ENCODE results near the gene NMNAT2. TPM values are rescaled to one million over a fixed set of nuclear protein-coding genes. Genes with fewer than 3 reads are reported as not detected.
"Not testable (repeated sequence)": the region's sequence is repeated elsewhere in the genome, so short reads cannot be mapped to it uniquely, and the experiment has no call there.

Gene NMNAT2
- total RNA-seq, 1 experiment from 2014 or later, result 0.39 TPM

DNA sequence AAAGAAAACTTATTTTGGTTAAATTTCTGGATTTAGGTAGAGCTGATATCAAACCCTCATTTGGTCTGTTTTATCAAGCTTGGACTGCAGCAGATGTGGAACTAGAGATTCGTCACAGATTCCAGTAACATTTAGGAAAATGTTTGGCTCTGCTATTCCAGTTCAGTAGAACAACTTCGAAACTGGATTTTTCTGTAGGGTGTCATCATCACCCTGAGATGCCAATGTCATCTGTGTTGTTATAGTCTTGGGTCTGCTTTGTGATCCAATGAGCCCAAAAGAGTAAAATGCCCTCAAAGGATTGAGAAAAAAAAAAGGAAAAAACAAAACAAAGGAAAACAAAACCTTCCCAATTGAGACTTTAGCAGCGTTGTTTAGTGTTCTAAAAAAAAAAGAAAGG lies 176.7 kb downstream of the NMNAT2 start:
- no peaks in the 10 kb centered on the region for H3K4me1 ChIP-seq (ENCODE audit: control insufficient read depth, insufficient read depth, low read length)
- POLR2A ChIA-PET, result no interaction called here
- no peak overlapping the region for H3K27ac ChIP-seq (ENCODE audit: low read length)
- intact Hi-C loops (cut with micrococcal nuclease; ENCODE audit: unreplicated experiment) (no loop called here), in situ Hi-C loops (cut with HindIII; ENCODE audit: low pct_unique_long_range_greater_than_20kb, low sequenced_read_pairs) (no loop called here)
- TF ChIP-seq TCF7L2 (IDR thresholded peaks at IDR 0.05; ENCODE audit: low read depth, low read length), result no peak
- TF ChIP-seq CTCF (IDR thresholded peaks at IDR 0.05), result no peak
- TF ChIP-seq SIN3A (IDR thresholded peaks at IDR 0.05; ENCODE audit: borderline replicate concordance, insufficient read depth, low read depth, low read length), result no peak
- TF ChIP-seq, protein P1, sequence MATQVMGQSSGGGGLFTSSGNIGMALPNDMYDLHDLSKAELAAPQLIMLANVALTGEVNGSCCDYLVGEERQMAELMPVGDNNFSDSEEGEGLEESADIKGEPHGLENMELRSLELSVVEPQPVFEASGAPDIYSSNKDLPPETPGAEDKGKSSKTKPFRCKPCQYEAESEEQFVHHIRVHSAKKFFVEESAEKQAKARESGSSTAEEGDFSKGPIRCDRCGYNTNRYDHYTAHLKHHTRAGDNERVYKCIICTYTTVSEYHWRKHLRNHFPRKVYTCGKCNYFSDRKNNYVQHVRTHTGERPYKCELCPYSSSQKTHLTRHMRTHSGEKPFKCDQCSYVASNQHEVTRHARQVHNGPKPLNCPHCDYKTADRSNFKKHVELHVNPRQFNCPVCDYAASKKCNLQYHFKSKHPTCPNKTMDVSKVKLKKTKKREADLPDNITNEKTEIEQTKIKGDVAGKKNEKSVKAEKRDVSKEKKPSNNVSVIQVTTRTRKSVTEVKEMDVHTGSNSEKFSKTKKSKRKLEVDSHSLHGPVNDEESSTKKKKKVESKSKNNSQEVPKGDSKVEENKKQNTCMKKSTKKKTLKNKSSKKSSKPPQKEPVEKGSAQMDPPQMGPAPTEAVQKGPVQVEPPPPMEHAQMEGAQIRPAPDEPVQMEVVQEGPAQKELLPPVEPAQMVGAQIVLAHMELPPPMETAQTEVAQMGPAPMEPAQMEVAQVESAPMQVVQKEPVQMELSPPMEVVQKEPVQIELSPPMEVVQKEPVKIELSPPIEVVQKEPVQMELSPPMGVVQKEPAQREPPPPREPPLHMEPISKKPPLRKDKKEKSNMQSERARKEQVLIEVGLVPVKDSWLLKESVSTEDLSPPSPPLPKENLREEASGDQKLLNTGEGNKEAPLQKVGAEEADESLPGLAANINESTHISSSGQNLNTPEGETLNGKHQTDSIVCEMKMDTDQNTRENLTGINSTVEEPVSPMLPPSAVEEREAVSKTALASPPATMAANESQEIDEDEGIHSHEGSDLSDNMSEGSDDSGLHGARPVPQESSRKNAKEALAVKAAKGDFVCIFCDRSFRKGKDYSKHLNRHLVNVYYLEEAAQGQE (IDR thresholded peaks at IDR 0.05; ENCODE audit: insufficient read depth in 1 of 2, low read depth in 2 of 2, low read length in 1 of 2), result no peak
- TF ChIP-seq POLR2AphosphoS5 (IDR thresholded peaks at IDR 0.05; ENCODE audit: low read depth, low read length), result no peak
- no peaks in the 10 kb centered on the region for H3K9me3 ChIP-seq (ENCODE audit: control insufficient read depth, insufficient read depth, low read depth, low read length)
- no peaks in the 10 kb centered on the region for H3K27me3 ChIP-seq (ENCODE audit: control insufficient read depth, insufficient read depth, low read length)
- BruUV-seq (replicated peaks), result no TSS peak
- no peak overlapping the region for H3K4me3 ChIP-seq (ENCODE audit: low read depth in 2 of 2, low read length in 2 of 2)
- H3K36me3 ChIP-seq (ENCODE audit: control insufficient read depth, insufficient read depth, low read length), result no peaks in the 10 kb centered on the region
- ATAC-seq (no peak), DNase-seq (ENCODE audit: low read depth, low spot score) (no peak)
- CTCF ChIA-PET, result no interaction called here

DNA sequence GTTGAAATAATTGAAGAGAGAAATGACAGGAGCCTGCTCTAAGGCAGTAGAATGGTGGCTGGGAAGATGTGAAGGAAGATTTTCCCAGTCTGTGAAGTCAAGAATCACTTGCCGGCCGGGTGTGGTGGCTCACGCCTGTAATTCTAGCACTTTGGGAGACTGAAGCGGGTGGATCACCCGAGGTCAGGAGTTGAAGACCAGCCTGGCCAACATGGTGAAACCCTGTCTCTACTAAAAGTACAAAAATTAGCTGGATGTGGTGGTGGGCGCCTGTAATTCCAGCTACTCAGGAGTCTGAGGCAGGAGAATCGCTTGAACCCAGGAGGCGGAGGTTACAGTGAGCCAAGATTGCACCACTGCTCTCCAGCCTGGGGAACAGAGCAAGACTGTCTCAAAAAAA lies 177.3 kb downstream of the NMNAT2 start:
- intact Hi-C loops (cut with micrococcal nuclease; ENCODE audit: unreplicated experiment); H3K4me1 ChIP-seq (ENCODE audit: control insufficient read depth, insufficient read depth, low read length); POLR2A ChIA-PET; DNase-seq (ENCODE audit: low read depth, low spot score); ATAC-seq; BruUV-seq (replicated peaks); H3K4me3 ChIP-seq (ENCODE audit: low read depth in 2 of 2, low read length in 2 of 2); in situ Hi-C loops (cut with HindIII; ENCODE audit: low pct_unique_long_range_greater_than_20kb, low sequenced_read_pairs); H3K27ac ChIP-seq (ENCODE audit: low read length); H3K9me3 ChIP-seq (ENCODE audit: control insufficient read depth, insufficient read depth, low read depth, low read length); H3K27me3 ChIP-seq (ENCODE audit: control insufficient read depth, insufficient read depth, low read length); H3K36me3 ChIP-seq (ENCODE audit: control insufficient read depth, insufficient read depth, low read length): not testable (repeated sequence)
- CTCF ChIA-PET, result interaction anchor here (0.5 kb wide), 1 partner anchor 266 kb away, joined by 11 read pairs; no protein-coding TSS in a partner anchor

DNA sequence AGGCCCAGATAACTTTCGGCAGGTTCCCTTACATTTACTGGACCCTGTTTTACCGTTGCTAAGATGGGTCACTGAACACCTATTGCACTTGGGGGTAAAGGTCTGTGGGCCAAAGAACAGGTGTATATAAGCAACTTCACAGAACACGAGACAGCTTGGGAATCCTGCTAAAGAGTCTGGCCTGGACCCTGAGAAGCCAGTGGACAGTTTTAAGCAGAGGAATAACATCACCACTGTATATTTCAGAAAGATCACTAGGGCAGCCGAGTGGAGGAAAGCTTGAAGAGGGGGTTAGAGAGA lies 177.7 kb downstream of the NMNAT2 start:
- Histone ChIP-seq H3K4me3 (ENCODE audit: low read depth in 2 of 2, low read length in 2 of 2) (no peak overlapping the region), H3K27me3 (ENCODE audit: control insufficient read depth, insufficient read depth, low read length) (no peaks in the 10 kb centered on the region), H3K4me1 (ENCODE audit: control insufficient read depth, insufficient read depth, low read length) (peaks cover 2% of the 10 kb centered on the region), H3K27ac (ENCODE audit: low read length) (no peak overlapping the region), H3K36me3 (ENCODE audit: control insufficient read depth, insufficient read depth, low read length) (no peaks in the 10 kb centered on the region), H3K9me3 (ENCODE audit: control insufficient read depth, insufficient read depth, low read depth, low read length) (no peaks in the 10 kb centered on the region)
- no peak for ATAC-seq
- ChIA-PET CTCF (interaction anchor here (0.5 to 0.6 kb wide), 2 partner anchors 254 to 266 kb away, joined by 3 to 11 read pairs; no protein-coding TSS in a partner anchor), POLR2A (no interaction called here)
- TF ChIP-seq, protein P1 (IDR thresholded peaks at IDR 0.05; ENCODE audit: insufficient read depth in 1 of 2, low read depth in 2 of 2, low read length in 1 of 2), result no peak
- no peak for TF ChIP-seq CTCF (IDR thresholded peaks at IDR 0.05)
- no peak for TF ChIP-seq SIN3A (IDR thresholded peaks at IDR 0.05; ENCODE audit: borderline replicate concordance, insufficient read depth, low read depth, low read length)
- TF ChIP-seq POLR2AphosphoS5 (IDR thresholded peaks at IDR 0.05; ENCODE audit: low read depth, low read length), result no peak
- no peak for TF ChIP-seq TCF7L2 (IDR thresholded peaks at IDR 0.05; ENCODE audit: low read depth, low read length)
- no TSS peak for BruUV-seq (replicated peaks)
- in situ Hi-C loops (cut with HindIII; ENCODE audit: low pct_unique_long_range_greater_than_20kb, low sequenced_read_pairs) (no loop called here), intact Hi-C loops (cut with micrococcal nuclease; ENCODE audit: unreplicated experiment) (no loop called here)
- DNase-seq (ENCODE audit: low read depth, low spot score), result no peak

All from Panc1 (cell line).